Measurements from ENCODE around the gene COBL. TPM values are rescaled to one million over a fixed set of nuclear protein-coding genes. Genes with fewer than 3 reads are reported as not detected.

Gene COBL
- total RNA-seq, 1 experiment from 2014 or later = 52.3 TPM

GRCh38 chr7:51242881-51243518 lies 73.6 kb downstream of the COBL start:
- peaks cover 0 to 3% (median 0%) of the 10 kb centered on the region in 3 experiments; a peak in 1 of 7 replicates for H3K36me3 Mint-ChIP-seq (ENCODE audit: insufficient read depth in 1 of 3, low read depth in 3 of 3)
- no peak overlapping the region for H2AK5ac ChIP-seq (ENCODE audit: insufficient read length, low read length)
- no peak overlapping the region for H3T11ph ChIP-seq (ENCODE audit: low read length)
- no peak overlapping the region for H4K91ac ChIP-seq (ENCODE audit: insufficient read length, low read depth, low read length)
- H3K9me3 Mint-ChIP-seq = no peaks in the 10 kb centered on the region
- H2BK12ac ChIP-seq (ENCODE audit: insufficient read length, low read depth, low read length) = no peak overlapping the region
- no CpG with 5 or more reads among the region's 16 CpGs for WGBS (ENCODE audit: extremely low coverage, insufficient read length, low lambda C conversion rate)
- H3K4me1 ChIP-seq (ENCODE audit: insufficient read depth, low read length) = no peaks in the 10 kb centered on the region; the same call in 1 of the 2 replicates
- no peak overlapping the region for H2BK120ac ChIP-seq (ENCODE audit: low read depth, low read length, poor library complexity, severe bottlenecking)
- H3K79me1 ChIP-seq (ENCODE audit: insufficient read depth, low read depth, low read length, poor library complexity, severe bottlenecking) = peaks cover 5% of the 10 kb centered on the region
- H2AFZ ChIP-seq (ENCODE audit: low read length) = no peak overlapping the region
- H3K27me3 ChIP-seq (ENCODE audit: insufficient read depth, low read length) = no peaks in the 10 kb centered on the region
- DNase-seq = no peak
- H3K4me3 Mint-ChIP-seq = no peak overlapping the region
- H3K9ac ChIP-seq (ENCODE audit: extremely low read depth, insufficient read length, low read length) = no peak overlapping the region
- no peak overlapping the region for H2BK5ac ChIP-seq (ENCODE audit: insufficient read length, low read length)
- TF ChIP-seq, protein P1, sequence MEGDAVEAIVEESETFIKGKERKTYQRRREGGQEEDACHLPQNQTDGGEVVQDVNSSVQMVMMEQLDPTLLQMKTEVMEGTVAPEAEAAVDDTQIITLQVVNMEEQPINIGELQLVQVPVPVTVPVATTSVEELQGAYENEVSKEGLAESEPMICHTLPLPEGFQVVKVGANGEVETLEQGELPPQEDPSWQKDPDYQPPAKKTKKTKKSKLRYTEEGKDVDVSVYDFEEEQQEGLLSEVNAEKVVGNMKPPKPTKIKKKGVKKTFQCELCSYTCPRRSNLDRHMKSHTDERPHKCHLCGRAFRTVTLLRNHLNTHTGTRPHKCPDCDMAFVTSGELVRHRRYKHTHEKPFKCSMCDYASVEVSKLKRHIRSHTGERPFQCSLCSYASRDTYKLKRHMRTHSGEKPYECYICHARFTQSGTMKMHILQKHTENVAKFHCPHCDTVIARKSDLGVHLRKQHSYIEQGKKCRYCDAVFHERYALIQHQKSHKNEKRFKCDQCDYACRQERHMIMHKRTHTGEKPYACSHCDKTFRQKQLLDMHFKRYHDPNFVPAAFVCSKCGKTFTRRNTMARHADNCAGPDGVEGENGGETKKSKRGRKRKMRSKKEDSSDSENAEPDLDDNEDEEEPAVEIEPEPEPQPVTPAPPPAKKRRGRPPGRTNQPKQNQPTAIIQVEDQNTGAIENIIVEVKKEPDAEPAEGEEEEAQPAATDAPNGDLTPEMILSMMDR (conservative IDR thresholded peaks at IDR 0.05) = no peak
- no peak overlapping the region for H3K27ac ChIP-seq (ENCODE audit: insufficient read length, low read depth, low read length)
- no peaks in the 10 kb centered on the region; the same call in 1 of the 2 replicates for H3K27me3 Mint-ChIP-seq (ENCODE audit: low read depth)
- H3K23me2 ChIP-seq (ENCODE audit: insufficient read length, low read depth, low read length, poor library complexity, severe bottlenecking) = no peaks in the 10 kb centered on the region
- no peak overlapping the region for H3K4ac ChIP-seq (ENCODE audit: low read depth, low read length)
- H3K79me2 ChIP-seq (ENCODE audit: insufficient read depth, low read length) = no peaks in the 10 kb centered on the region; the same call in 1 of the 2 replicates
- H3K4me2 ChIP-seq (ENCODE audit: insufficient read depth, insufficient read length, low read length) = no peak overlapping the region
- H3K4me1 Mint-ChIP-seq = peaks cover 39 to 46% of the 10 kb centered on the region in 2 experiments
- no peak overlapping the region for H3K23ac ChIP-seq (ENCODE audit: insufficient read length, low read depth, low read length)
- H4K5ac ChIP-seq (ENCODE audit: insufficient read length, low read depth, low read length) = no peak overlapping the region
- H3K56ac ChIP-seq (ENCODE audit: insufficient read length, low read depth, low read length) = no peak overlapping the region
- no peak overlapping the region for H3K14ac ChIP-seq (ENCODE audit: insufficient read depth, low read length)
- H2BK15ac ChIP-seq (ENCODE audit: low read depth, low read length) = no peak overlapping the region
- H3K18ac ChIP-seq (ENCODE audit: insufficient read length, low read depth, low read length) = no peak overlapping the region
- no peak overlapping the region for H2BK20ac ChIP-seq (ENCODE audit: low read depth, low read length, poor library complexity, severe bottlenecking)
- no peak overlapping the region for H4K8ac ChIP-seq (replicated peaks; ENCODE audit: insufficient read length, low read depth, low read length)
- no peak overlapping the region for H3K27ac Mint-ChIP-seq
- no peaks in the 10 kb centered on the region for H4K20me1 ChIP-seq (ENCODE audit: control insufficient read depth, insufficient read depth, insufficient read length)
- H3K9me3 ChIP-seq (ENCODE audit: control insufficient read depth, low read depth, low read length) = no peaks in the 10 kb centered on the region

All from H9 (cell line).